Measurements from ENCODE around the gene EZH1.

- TF ChIP-seq CTCF (conservative IDR thresholded peaks at IDR 0.05) = no peak
- TF ChIP-seq EZH2 (IDR thresholded peaks at IDR 0.05; ENCODE audit: low read depth) = no peak
Observed at GRCh38 chr17:42766124-42766523, 21.3 kb upstream of the EZH1 start.

Measured in PC-9 (cell line).